ENCODE results near the gene KMT5B.

KMT5B gene

GRCh38 chr11:68142441-68143309 lies 70.4 kb downstream of the KMT5B start:
- no peak for DNase-seq

DNA sequence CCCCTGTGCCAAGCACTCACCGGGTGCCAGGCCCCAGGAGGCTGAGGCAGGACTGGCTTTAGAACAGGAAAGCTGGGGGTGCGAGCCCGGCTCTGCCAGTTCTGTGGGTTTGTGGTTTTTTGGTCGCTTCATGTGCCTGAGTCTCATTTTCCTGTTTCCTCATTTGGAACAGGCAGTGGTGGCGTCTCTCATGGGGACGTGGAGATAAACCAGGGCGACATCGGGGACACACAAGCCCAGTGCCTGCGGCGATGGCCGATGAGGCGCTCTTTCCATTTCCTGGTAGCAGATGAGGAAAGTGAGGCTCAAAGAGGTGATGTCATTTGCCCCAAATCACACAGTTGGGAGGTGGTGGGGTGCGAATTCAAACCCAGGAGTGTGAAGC lies 71.1 kb downstream of the KMT5B start:
- DNase-seq = no peak

GRCh38 chr11:68141246-68142027 lies 71.7 kb downstream of the KMT5B start:
- DNase-seq = no peak

DNA sequence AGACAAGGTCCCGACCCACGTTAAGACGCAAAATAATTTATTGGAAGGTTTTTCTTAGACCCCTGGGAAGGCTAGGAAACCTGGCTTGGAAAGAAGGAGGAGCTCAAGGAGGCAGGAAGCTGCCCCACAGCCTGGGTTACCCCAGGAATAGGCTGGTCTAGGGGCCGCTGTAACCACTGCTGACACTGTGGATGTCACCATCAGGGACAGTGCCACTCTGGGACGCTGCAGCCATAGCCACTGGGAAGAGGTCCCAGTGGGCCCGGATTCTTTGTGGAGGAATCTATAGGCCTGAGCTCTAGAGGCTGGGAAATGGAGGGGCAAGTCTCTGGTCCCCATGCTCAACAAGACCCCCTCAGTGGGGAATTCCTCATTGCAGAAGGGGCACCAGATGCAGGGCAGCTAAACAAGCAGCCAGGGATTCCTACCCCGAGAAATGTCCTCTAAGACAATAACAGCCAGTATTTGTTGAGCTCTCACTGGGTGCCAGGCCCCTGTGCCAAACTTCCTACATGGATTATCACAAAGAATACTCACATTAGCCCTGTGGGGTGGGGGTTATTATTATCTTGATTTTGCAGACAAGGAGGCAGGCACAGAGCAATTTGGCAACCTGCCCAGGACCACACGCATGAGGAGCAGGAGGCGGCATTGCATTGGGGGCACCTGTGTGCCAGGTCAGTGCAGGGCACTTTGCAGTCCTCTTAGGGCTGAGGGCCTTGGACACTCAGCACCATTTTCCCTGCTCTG lies 72.4 kb downstream of the KMT5B start:
- no peak for DNase-seq

DNA sequence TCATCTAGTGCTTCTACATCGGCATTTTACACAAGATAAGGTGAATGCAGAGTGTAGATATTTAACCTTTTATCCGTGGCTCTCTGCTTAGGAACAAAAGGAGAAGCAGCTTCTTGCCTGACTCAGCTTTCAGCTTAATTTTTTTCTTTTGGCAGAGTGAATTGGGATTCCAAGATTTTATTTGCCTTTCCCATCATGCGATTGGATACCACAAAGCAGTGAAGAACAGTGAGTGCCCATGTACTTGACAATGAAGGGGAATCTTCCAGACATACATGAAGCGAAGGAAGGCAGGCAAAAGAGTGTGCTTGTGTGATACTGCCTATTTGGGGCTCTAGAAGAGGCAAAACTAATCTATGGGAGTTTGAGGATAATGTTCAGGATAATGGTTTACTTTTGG lies 74.9 kb downstream of the KMT5B start:
- DNase-seq = no peak

DNA sequence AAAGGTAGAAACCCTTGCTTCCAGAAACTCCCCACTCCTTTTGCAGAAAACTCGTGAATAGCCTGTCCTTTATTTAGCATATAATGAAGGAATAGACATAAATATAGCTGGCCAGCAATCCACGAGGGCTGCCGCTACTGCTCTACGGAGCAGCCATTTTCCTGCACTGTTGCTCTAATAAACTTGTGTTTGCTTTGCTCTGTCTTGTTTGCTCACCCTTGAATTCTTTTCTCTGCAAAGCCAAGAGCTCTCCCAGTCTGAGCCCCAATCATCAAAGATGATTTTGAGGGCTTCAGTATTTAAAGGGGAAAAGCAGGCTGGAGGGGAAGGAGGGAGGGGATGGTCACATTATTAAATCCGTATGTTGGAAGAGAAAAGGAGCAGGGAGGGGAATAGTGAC lies 75.3 kb downstream of the KMT5B start:
- no peak for DNase-seq

GRCh38 chr11:68136866-68137265 lies 76.2 kb downstream of the KMT5B start:
- DNase-seq = no peak

DNA sequence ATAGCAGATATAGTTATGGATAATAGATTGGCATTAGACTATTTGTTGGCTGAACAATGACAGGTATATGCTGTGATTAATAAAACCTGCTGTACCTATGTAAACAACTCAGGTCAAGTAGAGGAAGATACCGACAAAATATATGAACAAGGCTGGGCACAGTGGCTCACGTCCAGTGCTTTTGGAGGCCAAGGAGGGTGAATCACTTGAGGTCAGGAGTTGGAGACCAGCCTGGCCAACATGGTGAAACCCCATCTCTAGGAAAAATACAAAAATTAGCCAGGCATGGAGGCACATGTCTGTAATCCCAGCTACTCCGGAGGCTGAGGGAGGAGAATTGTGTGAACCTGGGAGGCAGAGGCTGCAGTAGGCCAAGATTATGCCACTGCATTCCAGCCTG lies 77.9 kb downstream of the KMT5B start:
- DNase-seq = no peak

DNA sequence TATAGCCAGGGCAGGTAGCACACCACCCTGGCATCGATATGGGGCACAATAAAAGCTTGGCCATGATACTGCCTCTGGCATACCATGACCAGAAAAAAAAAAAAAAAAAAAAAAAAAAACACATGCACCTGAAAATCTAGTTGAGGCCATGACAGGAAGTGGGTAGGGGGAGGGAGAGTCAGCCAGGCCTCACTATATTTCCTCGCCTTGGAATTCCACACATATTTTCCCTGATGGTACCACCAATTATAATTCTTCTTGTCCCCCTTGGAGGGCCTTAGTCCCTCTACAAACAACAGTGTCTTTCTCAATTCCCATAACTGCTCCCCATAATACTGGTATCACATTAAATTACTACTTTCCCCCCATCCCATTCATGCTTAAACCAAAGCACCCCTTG lies 79.3 kb downstream of the KMT5B start:
- DNase-seq = no peak

DNA sequence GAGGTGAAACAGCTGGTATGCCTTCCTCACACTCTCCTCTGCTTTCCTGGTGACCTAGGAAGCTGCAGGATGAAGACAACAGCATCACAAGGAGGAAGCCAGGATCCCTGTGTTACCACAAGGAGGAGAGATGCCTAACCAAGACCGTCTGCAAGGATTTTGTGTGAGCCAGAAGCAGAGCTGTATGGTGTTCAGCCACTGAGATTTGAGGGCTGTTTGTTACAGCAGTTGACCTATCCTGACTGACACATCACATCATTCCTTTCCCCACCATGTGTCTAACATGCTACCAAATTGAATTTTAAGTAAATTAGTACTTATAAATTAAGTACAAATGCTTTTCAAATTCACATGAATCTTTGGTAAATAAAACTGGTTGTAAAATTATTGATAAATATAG lies 83.0 kb downstream of the KMT5B start:
- no peak for DNase-seq

- peak; percentile 51 for DNase-seq
These were observed 84.3 kb downstream of the KMT5B start for GRCh38 chr11:68128682-68129327.

DNA sequence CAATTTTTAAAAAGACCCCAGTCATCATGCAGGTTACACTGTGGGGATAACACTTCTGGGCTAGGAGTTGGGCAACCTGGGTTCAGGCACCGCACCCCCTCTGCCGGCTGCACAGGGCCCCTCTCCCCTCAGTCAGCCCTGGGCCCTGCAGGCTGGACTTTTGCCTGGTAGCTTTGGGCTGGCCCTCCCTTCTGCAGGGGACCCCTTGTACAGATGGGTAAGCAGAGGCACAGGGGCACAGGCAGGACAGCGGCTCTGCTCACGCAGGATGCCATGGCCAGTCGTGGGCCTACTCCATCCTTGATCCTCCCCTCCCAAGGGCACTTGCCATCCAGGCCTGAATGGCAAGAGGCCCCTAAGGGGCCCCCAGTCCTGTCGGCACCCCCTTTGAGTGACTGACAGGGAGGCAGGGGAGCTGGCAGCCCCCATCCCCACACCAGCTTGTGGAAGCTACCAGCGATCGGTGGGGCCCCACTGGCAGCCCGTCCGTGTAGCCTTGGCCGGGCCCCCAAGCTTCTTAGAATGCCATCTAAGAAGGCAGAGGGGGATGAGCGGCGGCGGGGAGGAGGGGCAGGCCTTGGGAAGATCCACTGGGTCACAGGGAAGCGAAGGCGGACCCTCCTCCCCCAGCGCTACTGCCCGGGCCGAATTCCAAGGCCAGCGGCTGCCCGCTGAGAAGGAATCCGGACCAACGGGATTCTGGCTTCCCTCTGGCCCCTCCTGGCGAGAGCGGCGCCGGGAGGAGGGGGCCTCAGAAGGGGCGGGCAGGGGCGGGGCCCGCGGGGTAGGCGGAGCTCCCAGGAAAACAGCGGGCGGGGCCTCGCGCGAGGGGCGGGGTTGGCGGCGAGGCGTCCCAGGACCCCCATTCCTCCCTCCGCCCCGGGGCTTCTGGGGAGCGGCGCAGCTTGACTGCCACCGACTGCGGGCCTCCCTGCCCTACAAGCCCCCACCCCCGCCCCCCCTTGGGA lies 85.1 kb downstream of the KMT5B start:
- peak; percentile 88 for DNase-seq

DNA sequence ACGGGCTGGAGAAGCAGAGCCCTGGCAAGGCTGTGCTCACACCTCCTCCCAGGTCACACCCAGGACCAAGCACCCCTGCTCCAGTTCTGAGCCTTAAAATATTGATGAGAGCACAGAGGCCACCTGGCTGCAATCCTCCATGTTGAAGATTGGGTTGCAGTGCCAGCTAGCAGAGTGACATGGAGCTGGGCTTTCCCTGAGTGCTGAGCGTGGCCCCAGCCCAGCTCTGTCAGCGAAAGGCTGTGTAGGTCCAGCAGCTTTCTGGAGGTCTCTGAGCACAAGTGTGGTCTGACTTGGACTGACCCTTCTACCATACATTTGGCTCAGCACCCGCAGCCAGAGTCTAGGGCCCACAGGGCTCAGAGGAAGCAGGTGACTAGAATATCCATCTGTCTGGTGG lies 87.9 kb downstream of the KMT5B start:
- no peak for DNase-seq

DNA sequence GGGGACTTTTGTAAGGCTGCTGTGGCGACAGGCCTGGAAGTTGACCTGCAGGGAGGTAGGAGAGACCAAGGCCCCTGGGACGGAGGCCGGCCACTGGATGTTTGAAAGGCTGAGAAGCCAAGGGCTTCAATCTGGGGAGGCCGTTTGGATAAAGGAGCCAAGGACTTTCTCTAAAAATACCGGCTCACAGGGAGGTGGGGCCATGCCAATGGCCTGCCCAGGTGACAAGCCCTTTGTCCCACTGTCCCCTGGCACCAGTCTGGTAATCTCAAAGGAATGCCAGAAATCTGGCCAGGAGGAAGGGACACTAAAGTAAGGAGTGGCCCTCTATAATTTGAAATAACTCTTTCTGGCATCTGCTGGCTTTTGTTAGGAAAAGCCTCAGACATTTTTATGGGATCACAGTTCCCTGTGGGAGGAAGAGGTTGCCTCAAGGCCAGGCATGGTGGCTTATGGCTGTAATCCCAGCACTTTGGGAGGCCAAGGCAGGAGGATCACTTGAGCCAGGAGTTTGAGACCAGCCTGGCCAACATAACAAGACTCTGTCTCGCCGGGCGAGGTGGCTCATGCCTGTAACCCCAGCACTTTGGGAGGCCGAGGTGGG lies 90.1 kb downstream of the KMT5B start:
- no peak for DNase-seq

- peak; percentile 93 for DNase-seq
These were observed 91.8 kb downstream of the KMT5B start, which contains the start of gene CHKA for GRCh38 chr11:68121067-68121899. CHKA (minus strand) TSS chr11:68121388; CDS start chr11:68121177, 211 bp downstream.

- DNase-seq = peak; percentile 63
These were observed 92.6 kb downstream of the KMT5B start for GRCh38 chr11:68120273-68121066.

DNA sequence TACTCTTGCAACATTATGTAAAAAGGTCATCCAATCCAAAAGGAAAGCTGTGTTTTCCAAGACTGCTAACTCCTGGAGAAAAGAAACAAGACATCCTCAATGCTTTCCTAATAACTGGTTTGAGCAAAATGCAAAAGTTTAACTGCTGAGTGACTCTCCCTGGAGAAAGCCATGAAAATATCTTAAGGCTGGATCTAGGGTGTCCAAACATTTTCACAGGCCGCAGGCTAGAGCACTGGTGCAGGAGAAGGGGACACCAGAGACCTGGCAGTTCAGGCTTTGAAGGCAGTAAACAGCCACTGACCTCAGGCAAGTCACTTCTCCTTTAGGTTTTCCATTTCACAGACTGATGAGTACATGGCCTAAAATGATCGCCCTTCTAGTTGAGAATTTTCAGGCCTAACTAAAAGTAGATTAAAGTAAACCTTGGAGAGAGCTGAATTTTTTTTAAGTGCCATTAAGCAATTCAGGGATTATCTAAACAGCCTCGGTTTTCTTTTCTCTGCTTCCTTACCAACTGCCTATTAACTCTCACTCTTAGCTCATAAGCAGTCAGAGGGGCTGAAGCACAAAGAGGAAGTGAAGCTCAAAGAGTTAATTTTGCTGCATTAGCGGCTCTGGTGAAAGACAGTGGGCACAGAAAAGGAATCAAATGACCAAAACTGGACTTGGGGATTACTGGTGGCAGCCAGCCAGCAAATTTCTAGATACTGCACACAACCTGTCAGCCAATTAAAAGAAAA lies 94.2 kb downstream of the KMT5B start:
- peak; percentile 33 for DNase-seq

GRCh38 chr11:68117853-68118470 lies 95.1 kb downstream of the KMT5B start:
- no peak for DNase-seq
